HG03565 (cell line): Measurements from ENCODE around the gene SUDS3.
"Not testable (repeated sequence)": the region's sequence is repeated elsewhere in the genome, so short reads cannot be mapped to it uniquely, and the experiment has no call there.

ENCODE experiments used
- ATAC-seq: cut with Tn5 transposase; IDR thresholded peaks from one replicate; pipeline ENCODE4 v1.9.1; 2021; ENCODE audit warnings: mild to moderate bottlenecking, moderate library complexity; ENCODE audit not compliant: unreplicated experiment

The SUDS3 gene

GRCh38 chr12:118391836-118392235, 15.5 kb downstream of the SUDS3 start:
- ATAC-seq: no peak

- ATAC-seq: no peak
Observed at GRCh38 chr12:118397708-118398440, 21.5 kb downstream of the SUDS3 start.

DNA sequence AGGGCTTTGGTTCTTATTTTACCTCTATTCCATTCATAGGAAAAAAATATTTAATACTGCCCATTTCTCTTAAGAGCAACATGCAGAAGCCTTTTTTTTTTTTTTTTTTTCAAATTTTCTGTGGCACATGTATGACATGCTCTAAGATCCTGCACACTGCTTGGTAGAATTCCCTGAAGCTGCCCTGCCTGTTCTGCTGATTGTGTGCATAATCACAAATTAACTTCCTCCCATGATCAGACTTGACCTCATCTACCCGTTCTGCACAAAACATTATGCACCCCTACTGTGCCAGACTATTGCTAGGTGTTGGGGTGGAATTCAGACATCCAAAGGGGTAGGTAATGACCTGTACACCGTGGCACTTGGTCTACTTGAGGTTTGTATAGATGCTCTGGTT, 22.2 kb downstream of the SUDS3 start:
- ATAC-seq: no peak

- no peak for ATAC-seq
Observed at GRCh38 chr12:118398940-118399339, 22.6 kb downstream of the SUDS3 start.

GRCh38 chr12:118402251-118402650, 25.9 kb downstream of the SUDS3 start:
- no peak for ATAC-seq

DNA sequence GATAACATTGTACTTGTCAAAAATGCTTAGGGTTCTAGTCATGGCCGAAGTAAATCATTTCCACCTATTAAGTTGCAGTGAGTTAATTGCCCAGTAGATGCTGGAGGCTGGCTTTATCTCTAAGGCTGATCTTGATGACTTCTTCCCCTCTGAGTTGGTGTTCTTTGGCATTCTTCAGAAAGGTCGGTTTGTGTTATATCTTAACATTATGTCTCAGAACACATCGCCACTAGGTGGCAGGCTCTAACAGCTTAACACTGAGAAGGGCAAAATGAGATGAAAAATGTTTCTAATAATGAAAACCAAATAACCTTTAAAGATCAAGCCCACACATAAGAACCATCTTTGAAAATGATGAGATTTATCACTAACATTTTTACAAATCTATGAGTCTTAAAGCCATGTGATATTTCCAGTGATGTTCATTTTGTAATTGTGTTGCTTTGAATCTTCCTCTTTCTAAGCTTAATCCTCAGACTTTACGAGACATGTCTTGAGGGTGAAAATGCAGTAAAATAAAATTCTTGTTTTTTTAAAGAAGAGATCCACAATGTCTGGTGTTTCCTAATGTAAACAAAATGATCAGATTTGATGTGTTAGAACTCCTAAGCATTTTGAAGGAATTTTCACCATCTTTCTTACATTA, 28.6 kb downstream of the SUDS3 start:
- no peak for ATAC-seq

DNA sequence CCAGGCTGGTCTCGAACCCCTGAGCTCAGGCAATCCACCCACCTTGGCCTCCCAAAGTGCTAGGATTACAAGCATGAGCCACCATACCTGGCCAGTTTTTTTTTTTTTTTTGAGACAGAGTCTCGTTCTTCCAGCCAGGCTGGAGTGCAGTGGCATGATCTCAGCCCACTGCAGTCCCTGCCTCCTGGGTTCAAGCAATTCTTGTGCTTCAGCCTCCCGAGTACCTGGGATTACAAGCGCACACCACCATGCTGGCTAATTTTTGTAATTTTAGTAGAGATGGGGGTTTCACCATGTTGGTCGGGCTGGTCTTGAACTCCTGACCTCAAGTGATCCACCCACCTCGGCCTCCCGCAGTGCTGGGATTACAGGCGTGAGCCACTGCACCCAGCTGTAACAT, 31.9 kb downstream of the SUDS3 start:
- ATAC-seq: not testable (repeated sequence)

GRCh38 chr12:118409834-118410233, 33.5 kb downstream of the SUDS3 start:
- ATAC-seq: no peak

DNA sequence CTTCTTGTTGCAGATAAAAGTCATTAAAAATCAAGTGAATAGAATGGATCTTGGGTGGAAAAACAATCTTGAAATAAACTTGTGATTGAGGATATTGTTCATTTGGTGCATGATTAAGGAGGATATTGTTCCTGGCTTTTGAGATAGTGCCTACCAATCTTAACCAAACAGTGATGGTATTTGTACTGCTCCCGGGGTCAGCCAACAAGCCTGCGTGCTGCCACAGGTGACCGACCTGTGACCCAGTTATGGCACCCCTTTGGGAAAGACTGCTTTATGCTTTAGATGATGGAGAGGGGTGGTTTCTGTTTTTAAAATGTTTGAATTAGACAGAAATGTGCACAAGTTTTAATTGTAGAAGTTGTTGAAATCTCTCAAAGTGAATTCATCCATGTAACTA, 41.6 kb downstream of the SUDS3 start:
- no peak for ATAC-seq

- ATAC-seq: no peak
Observed at GRCh38 chr12:118418385-118419057, 42.2 kb downstream of the SUDS3 start.

- ATAC-seq: no peak
Observed at GRCh38 chr12:118420673-118421072, 44.3 kb downstream of the SUDS3 start.

GRCh38 chr12:118424884-118425283, 48.5 kb downstream of the SUDS3 start:
- no peak for ATAC-seq

DNA sequence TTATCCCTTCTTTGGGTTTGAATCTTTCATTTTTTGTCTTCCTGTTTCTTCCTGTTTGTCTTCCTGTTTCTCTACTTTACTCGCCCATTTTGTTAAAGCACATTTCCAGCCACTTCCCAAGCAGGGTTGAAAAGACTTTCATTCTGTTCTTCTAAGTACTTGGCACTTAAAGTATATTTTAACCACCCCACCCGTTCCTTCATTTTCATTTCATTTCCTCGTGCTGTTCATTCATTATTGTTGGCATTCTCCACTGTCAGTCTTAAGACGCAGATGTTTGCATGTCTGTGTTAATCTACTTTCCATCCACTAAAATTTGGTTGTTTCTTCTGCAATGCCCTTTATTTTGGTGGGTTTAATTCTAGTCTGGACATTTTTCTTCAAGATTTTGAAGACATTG, 49.0 kb downstream of the SUDS3 start:
- ATAC-seq: no peak

DNA sequence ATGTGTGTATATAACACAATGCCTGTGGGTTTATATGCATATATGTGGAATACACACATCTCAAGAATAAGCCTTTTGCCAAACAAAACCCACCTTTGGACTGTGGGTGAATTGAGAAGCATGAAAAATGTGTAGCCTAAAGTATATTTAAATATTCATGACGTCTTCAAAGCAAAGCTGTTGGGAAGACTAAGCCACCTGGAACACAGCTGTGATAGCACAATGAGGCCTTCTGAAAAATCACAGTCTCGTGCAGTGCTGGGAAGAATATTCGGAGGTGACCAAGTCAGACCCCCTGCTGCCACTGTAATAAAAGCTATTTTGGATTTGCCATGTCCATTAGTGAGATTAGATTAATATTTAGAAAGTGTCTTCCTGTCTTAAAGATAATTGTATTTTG, 51.5 kb downstream of the SUDS3 start:
- ATAC-seq: no peak

- ATAC-seq: no peak
Observed at GRCh38 chr12:118428643-118429042, 52.3 kb downstream of the SUDS3 start.

DNA sequence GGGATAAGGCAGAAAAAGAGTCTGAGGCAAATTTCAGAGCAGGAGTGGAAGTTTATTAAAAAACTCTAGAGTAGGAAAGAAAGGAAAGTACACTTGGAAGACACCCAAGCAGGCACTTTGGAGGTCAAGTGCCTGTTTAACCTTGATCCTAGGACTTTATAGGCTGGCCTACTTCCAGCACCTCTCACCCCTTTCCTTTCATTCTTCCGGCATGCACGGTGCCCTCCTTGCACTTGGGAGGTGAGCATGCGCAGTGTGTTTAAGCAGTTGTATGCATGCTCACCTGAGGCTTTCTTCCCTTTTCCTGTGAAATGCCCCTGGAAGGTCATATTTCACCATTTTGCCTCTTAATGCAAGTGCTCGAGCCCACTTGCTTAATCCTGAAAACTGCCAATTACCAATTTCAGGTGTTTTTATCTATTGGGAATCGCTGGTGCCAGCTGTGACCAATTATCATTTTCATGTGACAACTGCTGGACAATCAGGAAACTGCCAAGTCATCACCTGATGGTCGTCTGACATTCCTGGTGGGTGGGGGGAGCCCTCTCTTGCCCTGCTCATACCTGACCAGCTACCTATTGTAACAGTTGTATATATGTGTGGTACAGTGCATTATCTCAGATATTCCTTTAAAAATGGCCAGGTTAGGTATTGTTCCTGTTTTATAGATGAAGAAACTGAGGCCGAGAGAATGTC, 53.5 kb downstream of the SUDS3 start:
- ATAC-seq: no peak

DNA sequence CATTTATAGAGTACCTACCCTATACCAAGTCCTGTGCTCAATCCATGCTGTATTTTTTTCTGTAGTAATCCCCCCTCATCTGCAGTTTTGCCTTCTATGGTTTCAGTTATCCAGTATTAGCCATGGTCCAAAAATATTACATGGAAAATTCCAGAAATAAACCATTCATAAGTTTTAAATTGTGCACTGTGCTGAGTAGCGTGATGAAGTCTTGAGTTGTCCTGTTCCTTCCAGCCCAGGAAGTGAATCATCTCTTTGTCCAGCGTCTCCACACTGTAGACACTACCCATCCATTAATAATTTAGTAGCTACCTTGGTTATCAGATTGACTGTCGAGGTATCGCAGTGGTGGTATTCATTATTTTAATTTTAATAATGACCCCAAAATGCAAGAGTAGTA, 54.2 kb downstream of the SUDS3 start:
- ATAC-seq: no peak

DNA sequence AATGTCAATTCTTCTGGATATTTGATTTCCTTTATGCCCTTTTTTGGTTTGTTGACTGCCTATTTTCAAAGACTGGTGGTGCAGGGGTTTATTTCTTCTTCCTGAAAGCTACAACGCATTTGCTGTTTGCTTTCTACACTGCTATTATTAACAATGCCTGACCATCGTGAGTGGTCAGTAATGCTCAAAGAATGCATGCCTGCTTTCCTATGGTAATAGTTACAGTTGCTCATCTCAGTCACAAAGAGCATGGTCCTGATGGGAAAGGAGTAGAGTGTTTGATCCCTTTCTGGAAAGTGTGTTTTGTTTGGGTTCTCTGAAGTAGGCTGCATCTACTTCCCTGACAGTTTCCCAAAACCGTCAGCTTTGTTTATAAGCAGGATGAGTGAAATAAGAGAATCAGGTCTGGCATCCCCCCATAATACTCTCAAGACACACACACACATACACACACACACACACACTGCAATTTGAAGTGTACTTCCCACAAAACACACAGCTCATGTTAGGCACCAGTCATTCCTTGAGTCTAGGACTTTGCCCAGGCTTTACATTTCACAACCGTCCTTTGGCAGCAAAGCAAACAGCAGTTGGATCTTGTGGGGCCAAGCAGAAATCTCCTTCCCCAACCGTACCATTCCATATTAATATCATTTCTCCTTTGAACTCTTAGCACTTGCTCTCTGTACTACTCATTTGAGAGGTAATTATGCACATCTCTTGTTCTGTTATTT, 56.6 kb downstream of the SUDS3 start:
- no peak for ATAC-seq

DNA sequence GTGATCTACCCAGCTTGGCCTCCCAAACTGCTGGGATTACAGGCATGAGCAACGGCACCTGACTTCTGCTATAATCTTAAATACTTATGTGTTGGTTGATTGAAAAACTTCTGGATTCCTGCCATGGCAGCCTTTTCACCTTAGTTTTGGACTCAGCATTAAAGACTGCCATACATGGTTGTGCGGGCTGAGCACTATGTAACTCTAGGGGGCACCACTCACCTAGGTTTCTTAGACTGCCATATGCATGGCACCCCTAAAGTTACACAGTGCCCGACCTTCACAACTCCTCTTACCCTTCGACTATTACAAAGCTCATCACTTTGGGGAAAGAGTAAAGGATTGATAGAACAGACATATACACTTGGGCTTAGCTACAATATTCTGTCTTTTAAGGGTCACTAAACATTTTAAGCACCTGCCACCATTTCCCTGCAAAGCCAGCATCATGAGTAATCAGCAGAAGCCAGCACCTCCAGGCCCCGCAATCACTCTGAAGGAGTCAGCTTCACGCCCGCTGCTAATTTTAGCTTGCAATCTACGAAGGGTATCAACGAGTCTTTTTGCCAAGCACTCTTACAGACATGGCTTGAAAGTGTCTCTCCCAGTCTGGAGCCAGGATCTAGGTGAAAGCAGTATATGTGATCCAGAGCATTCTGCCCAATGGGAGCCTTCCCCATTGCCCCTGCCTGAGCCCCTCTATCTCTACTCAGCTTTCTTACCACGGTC, 59.8 kb downstream of the SUDS3 start:
- ATAC-seq: no peak

- ATAC-seq: no peak
Observed at GRCh38 chr12:118436986-118437385, 60.6 kb downstream of the SUDS3 start.
